Measurements from ENCODE around the gene DTNA.
"Not testable (repeated sequence)": the region's sequence is repeated elsewhere in the genome, so short reads cannot be mapped to it uniquely, and the experiment has no call there.

Gene DTNA

GRCh38 chr18:34911661-34912384, 201.7 kb downstream of the DTNA start:
- DNase-seq, result peak; percentile 40

- no peak for DNase-seq
These were observed 204.0 kb downstream of the DTNA start for GRCh38 chr18:34913837-34914661.

GRCh38 chr18:34915046-34915445, 204.9 kb downstream of the DTNA start:
- DNase-seq, result no peak

- not testable (repeated sequence) for DNase-seq
These were observed 206.4 kb downstream of the DTNA start for GRCh38 chr18:34916539-34916938.

GRCh38 chr18:34918856-34919255, 208.8 kb downstream of the DTNA start:
- DNase-seq, result no peak

GRCh38 chr18:34921226-34921625, 211.1 kb downstream of the DTNA start:
- no peak for DNase-seq

GRCh38 chr18:34921811-34922385, 211.8 kb downstream of the DTNA start:
- DNase-seq, result no peak

GRCh38 chr18:34922594-34922993, 212.5 kb downstream of the DTNA start:
- DNase-seq, result not testable (repeated sequence)

GRCh38 chr18:34923911-34924310, 213.8 kb downstream of the DTNA start:
- no peak for DNase-seq

GRCh38 chr18:34926683-34927082, 216.6 kb downstream of the DTNA start:
- no peak for DNase-seq

GRCh38 chr18:34928088-34928753, 218.1 kb downstream of the DTNA start:
- DNase-seq, result no peak

- DNase-seq, result no peak
These were observed 218.7 kb downstream of the DTNA start for GRCh38 chr18:34928754-34929335.

GRCh38 chr18:34929336-34929780, 219.3 kb downstream of the DTNA start:
- DNase-seq, result no peak

- DNase-seq, result no peak
These were observed 222.3 kb downstream of the DTNA start for GRCh38 chr18:34932363-34932762.

GRCh38 chr18:34932792-34933466, 222.8 kb downstream of the DTNA start:
- no peak for DNase-seq

- DNase-seq, result no peak
These were observed 224.0 kb downstream of the DTNA start for GRCh38 chr18:34933909-34934661.

- no peak for DNase-seq
These were observed 226.7 kb downstream of the DTNA start for GRCh38 chr18:34936772-34937171.

- no peak for DNase-seq
These were observed 228.0 kb downstream of the DTNA start for GRCh38 chr18:34938090-34938489.
